Kidney (tissue), 14 donors: ENCODE results near the gene ARHGEF6. TPM values are rescaled to one million over a fixed set of nuclear protein-coding genes. Genes with fewer than 3 reads are reported as not detected.

ENCODE experiments used
- DNase-seq, 5 donors: peaks; one replicate each; pipeline ENCODE4 v3.0.0-alpha.2; 2013 to 2020
- FAIRE-seq: peaks from 2 replicates; lab custom pipeline; 2012; peaks lifted over from hg19 to GRCh38; lab: Jason Lieb, UNC
- H3K27ac ChIP-seq, 2 donors: one replicate each; pipeline ENCODE4 v1.7.0; 2013; ENCODE audit warnings: low read depth in 2 of 2, low read length in 2 of 2, inconsistent platforms in 1 of 2
- H3K27me3 ChIP-seq: one replicate; pipeline ENCODE4 v1.7.1; 2013; ENCODE audit warnings: low read length, inconsistent platforms; ENCODE audit not compliant: control insufficient read depth, insufficient read depth
- H3K36me3 ChIP-seq, 3 donors: one replicate each; pipeline versions ENCODE4 v1.7.0 to v1.7.1; 2013; ENCODE audit warnings: low read length in 3 of 3, control low read depth in 1 of 3, inconsistent platforms in 1 of 3; ENCODE audit not compliant: insufficient read depth in 3 of 3, control insufficient read depth in 2 of 3
- H3K4me1 ChIP-seq, 3 donors: one replicate each; pipeline versions ENCODE4 v1.7.0 to v1.7.1; 2013; ENCODE audit warnings: low read length in 3 of 3, inconsistent platforms in 1 of 3, low read depth in 1 of 3; ENCODE audit not compliant: control insufficient read depth in 2 of 3, insufficient read depth in 2 of 3
- H3K4me3 ChIP-seq, 3 donors: one replicate each; pipeline versions ENCODE4 v1.7.0 to v1.8.1; 2013; ENCODE audit warnings: low read length in 3 of 3, control low read depth in 1 of 3, inconsistent platforms in 1 of 3
- H3K9ac ChIP-seq, 3 donors: one replicate each; pipeline versions ENCODE4 v1.7.0 to v1.7.1; 2013; ENCODE audit warnings: low read length in 3 of 3, control low read depth in 1 of 3, inconsistent platforms in 1 of 3
- H3K9me3 ChIP-seq, 3 donors: one replicate each; pipeline versions ENCODE4 v1.7.0 to v1.7.1; 2013; ENCODE audit warnings: low read length in 3 of 3, control low read depth in 1 of 3, inconsistent platforms in 1 of 3; ENCODE audit not compliant: control insufficient read depth in 2 of 3, insufficient read depth in 1 of 3
- CTCF ChIP-seq: IDR thresholded peaks from 3 replicates; pipeline ENCODE4 v1.5.1; 2012; ENCODE audit warnings: mild to moderate bottlenecking, moderate library complexity, borderline replicate concordance; ENCODE audit not compliant: insufficient read depth; ENCODE audit errors: extremely low read depth
- intact Hi-C: fragments of 100-400 bp; cut with DNase I; formaldehyde crosslinking; loops from one replicate; pipeline ENCODE4 v1.11.1; 2022
- polyA plus RNA-seq: library from polyadenylated mRNA; stranded (reverse); fragments of 350-450 nt; fragmentation: Illumina TruSeq; extraction: RNeasy Lipid Tissue Mini Kit (QIAGEN cat#74804); gene quantifications from one replicate; pipeline ENCODE4 v1.2.3, GENCODE V29; 2014; ENCODE audit warnings: low read depth, low replicate concordance; ENCODE audit not compliant: insufficient read depth
- total RNA-seq: library from RNA; stranded (reverse); fragmentation: NEBNext Ultra II Directional; extraction: Animal tissue kit (Norgen Biotek cat#: 25700); gene quantifications from one replicate; pipeline ENCODE4 v1.2.1, GENCODE V29; 2021
- donor health status: control.
- donor health status: control.
- donor health status: control.
- donor health status: control.
- donor health status: control.
- donor health status: DM: yes; HTN: yes; CAD: no.
- donor health status: Normal renal cell carcinoma (clear cell type).

ARHGEF6 gene
- total and polyA plus RNA-seq, 2 donors from 2014 or later, result 4.1 to 15.8 TPM

GRCh38 chrX:136646602-136647239, 134.0 kb downstream of the ARHGEF6 start:
- TF ChIP-seq CTCF, result no peak
- H3K4me3 ChIP-seq, result no peak overlapping the region
- H3K36me3 ChIP-seq, result no peaks in the 10 kb centered on the region
- H3K27ac ChIP-seq, result no peak overlapping the region
- H3K9me3 ChIP-seq, result no peaks in the 10 kb centered on the region
- intact Hi-C loops, result no loop called here
- DNase-seq, result no peak
- no peaks in the 10 kb centered on the region for H3K4me1 ChIP-seq
- H3K27me3 ChIP-seq, result no peaks in the 10 kb centered on the region
- no peak overlapping the region for H3K9ac ChIP-seq
- FAIRE-seq, result no peak

GRCh38 chrX:136643243-136643642, 137.5 kb downstream of the ARHGEF6 start:
- Histone ChIP-seq H3K4me1 (no peaks in the 10 kb centered on the region), H3K4me3 (no peak overlapping the region), H3K27ac (no peak overlapping the region), H3K9ac (no peak overlapping the region), H3K36me3 (no peaks in the 10 kb centered on the region), H3K9me3 (no peaks in the 10 kb centered on the region), H3K27me3 (no peaks in the 10 kb centered on the region)
- TF ChIP-seq CTCF, result no peak
- no peak for DNase-seq
- no peak for FAIRE-seq
- intact Hi-C loops, result no loop called here

- Histone ChIP-seq H3K27ac (no peak overlapping the region), H3K9ac (no peak overlapping the region), H3K27me3 (no peaks in the 10 kb centered on the region), H3K36me3 (no peaks in the 10 kb centered on the region), H3K4me3 (no peak overlapping the region), H3K4me1 (no peaks in the 10 kb centered on the region), H3K9me3 (no peaks in the 10 kb centered on the region)
- DNase-seq, result peak in 1 of 5 donors; percentile 3
- FAIRE-seq, result no peak
- TF ChIP-seq CTCF, result no peak
- intact Hi-C loops, result no loop called here
Measured at GRCh38 chrX:136639506-136640176, 141.1 kb downstream of the ARHGEF6 start.
